ENCODE measurements around the gene PRR20G.

The PRR20G gene

DNA sequence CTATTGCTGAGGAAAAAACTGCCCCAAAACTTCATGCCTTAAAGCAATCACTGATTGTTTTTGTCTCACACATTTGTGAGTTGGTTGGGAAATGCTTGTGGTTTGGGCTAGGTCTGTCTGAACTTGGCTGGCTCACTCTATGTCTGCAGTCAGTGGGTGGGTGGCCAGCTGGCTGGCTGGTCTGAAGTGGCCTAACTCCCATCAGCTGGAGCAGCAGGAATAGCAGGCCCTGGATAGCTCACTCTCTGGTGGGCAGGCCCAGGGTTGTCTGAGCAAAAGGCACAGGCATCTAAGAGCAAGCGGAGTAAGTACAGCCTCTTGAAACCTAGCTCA is 37.7 kb upstream of the PRR20G start:
- H3K4me3 ChIP-seq (ENCODE audit: low read length): no peak overlapping the region
- DNase-seq (ENCODE audit: low read depth): no peak
- TF ChIP-seq, protein P1, sequence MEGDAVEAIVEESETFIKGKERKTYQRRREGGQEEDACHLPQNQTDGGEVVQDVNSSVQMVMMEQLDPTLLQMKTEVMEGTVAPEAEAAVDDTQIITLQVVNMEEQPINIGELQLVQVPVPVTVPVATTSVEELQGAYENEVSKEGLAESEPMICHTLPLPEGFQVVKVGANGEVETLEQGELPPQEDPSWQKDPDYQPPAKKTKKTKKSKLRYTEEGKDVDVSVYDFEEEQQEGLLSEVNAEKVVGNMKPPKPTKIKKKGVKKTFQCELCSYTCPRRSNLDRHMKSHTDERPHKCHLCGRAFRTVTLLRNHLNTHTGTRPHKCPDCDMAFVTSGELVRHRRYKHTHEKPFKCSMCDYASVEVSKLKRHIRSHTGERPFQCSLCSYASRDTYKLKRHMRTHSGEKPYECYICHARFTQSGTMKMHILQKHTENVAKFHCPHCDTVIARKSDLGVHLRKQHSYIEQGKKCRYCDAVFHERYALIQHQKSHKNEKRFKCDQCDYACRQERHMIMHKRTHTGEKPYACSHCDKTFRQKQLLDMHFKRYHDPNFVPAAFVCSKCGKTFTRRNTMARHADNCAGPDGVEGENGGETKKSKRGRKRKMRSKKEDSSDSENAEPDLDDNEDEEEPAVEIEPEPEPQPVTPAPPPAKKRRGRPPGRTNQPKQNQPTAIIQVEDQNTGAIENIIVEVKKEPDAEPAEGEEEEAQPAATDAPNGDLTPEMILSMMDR (IDR thresholded peaks at IDR 0.05; ENCODE audit: insufficient read depth, low read depth, low read length, missing control alignments): no peak

- TF ChIP-seq, protein P1 (IDR thresholded peaks at IDR 0.05; ENCODE audit: insufficient read depth, low read depth, low read length, missing control alignments): no peak
- no peak for DNase-seq (ENCODE audit: low read depth)
- no peak overlapping the region for H3K4me3 ChIP-seq (ENCODE audit: low read length)
Measured at GRCh38 chr3:127324913-127325628, 37.2 kb upstream of the PRR20G start.

GRCh38 chr3:127324076-127324475 is 36.2 kb upstream of the PRR20G start:
- H3K4me3 ChIP-seq (ENCODE audit: low read length): no peak overlapping the region
- TF ChIP-seq, protein P1 (IDR thresholded peaks at IDR 0.05; ENCODE audit: insufficient read depth, low read depth, low read length, missing control alignments): no peak
- DNase-seq (ENCODE audit: low read depth): no peak

DNA sequence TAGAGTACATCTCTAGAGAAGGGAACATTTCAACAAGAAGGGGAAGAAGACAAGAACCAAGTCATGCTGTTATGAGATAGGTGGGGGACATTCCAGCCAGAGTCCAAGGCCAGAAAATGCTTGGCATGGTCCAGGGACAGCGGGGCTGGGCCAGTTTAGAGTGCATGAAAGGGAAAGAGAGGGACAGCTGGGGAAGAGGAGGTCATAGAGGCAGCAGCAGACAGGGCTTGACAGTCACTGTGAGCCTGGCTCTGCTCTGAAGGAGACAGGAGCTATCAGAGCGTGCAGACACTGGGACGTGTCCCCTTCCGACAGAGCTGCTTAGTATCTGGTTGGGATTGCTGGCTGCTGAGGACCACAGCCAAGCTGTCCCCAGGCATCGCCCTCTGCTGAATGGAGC is 35.7 kb upstream of the PRR20G start:
- H3K4me3 ChIP-seq (ENCODE audit: low read length): no peak overlapping the region
- TF ChIP-seq, protein P1 (IDR thresholded peaks at IDR 0.05; ENCODE audit: insufficient read depth, low read depth, low read length, missing control alignments): no peak
- no peak for DNase-seq (ENCODE audit: low read depth)

- TF ChIP-seq, protein P1 (IDR thresholded peaks at IDR 0.05; ENCODE audit: insufficient read depth, low read depth, low read length, missing control alignments): no peak
- no peak for DNase-seq (ENCODE audit: low read depth)
- no peak overlapping the region for H3K4me3 ChIP-seq (ENCODE audit: low read length)
Measured at GRCh38 chr3:127321371-127321770, 33.5 kb upstream of the PRR20G start.

DNA sequence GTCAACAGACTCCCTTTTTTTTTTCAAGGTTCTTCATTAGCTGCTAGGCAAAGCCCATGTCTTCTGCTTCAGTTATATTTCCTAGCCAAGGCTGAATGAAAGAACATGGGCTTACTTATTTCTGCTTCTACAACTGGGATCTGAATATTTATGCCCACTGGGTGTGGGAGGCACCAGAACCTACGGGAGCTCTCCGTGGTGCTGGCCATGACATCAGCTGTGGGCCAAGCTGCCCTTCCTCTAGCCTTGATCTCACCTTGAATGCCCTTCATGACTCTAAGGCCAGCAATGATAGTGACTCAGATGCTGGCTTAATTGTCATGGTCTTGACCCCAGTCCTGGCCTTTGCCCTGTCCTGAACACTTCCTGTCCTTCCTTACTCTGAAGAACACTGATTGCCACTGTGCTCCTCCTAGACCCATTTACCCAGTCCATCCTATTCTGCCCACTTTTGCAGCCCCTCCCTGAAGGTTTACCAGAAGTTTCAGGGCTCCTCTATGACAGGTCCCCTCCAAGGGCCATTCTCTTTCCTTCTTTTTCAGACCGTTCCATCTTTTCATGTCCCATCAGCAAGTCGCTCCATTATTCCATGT is 32.8 kb upstream of the PRR20G start:
- TF ChIP-seq, protein P1 (IDR thresholded peaks at IDR 0.05; ENCODE audit: insufficient read depth, low read depth, low read length, missing control alignments): no peak
- H3K4me3 ChIP-seq (ENCODE audit: low read length): no peak overlapping the region
- peak; percentile 20 for DNase-seq (ENCODE audit: low read depth)

DNA sequence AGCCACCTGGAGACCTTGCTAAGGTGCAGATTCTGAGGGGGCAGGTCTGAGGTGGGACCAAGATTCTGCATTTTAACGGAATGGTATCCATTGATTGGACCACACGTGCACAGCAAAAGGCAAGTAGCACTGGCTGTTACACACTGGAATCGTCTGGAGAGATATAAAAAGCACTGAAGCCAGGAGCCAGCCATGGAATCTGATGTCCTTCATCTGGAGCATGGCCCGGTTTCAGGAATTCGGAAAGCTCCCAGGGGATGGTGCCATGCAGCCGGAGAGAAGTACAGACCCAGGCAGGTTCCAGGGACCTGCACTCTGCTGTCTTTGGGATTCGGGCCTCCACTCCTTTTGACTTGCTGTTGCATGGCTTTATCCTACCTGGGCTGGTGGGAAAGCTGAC is 28.8 kb upstream of the PRR20G start:
- DNase-seq (ENCODE audit: low read depth): no peak
- TF ChIP-seq, protein P1 (IDR thresholded peaks at IDR 0.05; ENCODE audit: insufficient read depth, low read depth, low read length, missing control alignments): no peak
- no peak overlapping the region for H3K4me3 ChIP-seq (ENCODE audit: low read length)

Measured in epithelial cell of esophagus (primary cell).